Fibroblast of lung (primary cell): ENCODE data around the gene GMPR.

Source experiments
- CTCF ChIP-seq, 2 donors: IDR thresholded peaks in 1 of 2; conservative IDR thresholded peaks in 1 of 2; 1 replicate in 1 of 2; 2 replicates in 1 of 2; pipeline ENCODE4 v1.5.1; 2011 to 2012; ENCODE audit warnings: low read length in 2 of 2, control low read depth in 1 of 2, inconsistent platforms in 1 of 2, low read depth in 1 of 2, mild to moderate bottlenecking in 1 of 2
- EZH2 ChIP-seq: IDR thresholded peaks from 2 replicates; pipeline ENCODE4 v1.5.1; 2012; ENCODE audit warnings: low read length, control low read depth, mild to moderate bottlenecking; ENCODE audit errors: missing control alignments

- TF ChIP-seq CTCF (conservative IDR thresholded peaks at IDR 0.05 in 1 of 2, IDR thresholded peaks at IDR 0.05 in 1 of 2; ENCODE audit: low read depth in 1 of 2, low read length in 2 of 2) = no peak
- TF ChIP-seq EZH2 = no peak
Measured at GRCh38 chr6:16273256-16273655, 34.9 kb downstream of the GMPR start.
